CD14-positive monocyte (primary cell): ENCODE measurements around the gene CKMT2. TPM values are rescaled to one million over a fixed set of nuclear protein-coding genes. Genes with fewer than 3 reads are reported as not detected.

ENCODE experiments used
- DNase-seq, 3 donors: peaks; one replicate each; pipeline ENCODE4 v3.0.0-alpha.2; 2011 to 2022
- H2AFZ ChIP-seq: 2 replicates; pipeline ENCODE4 v1.6.0; 2012; ENCODE audit warnings: mild to moderate bottlenecking, low read depth, low read length, inconsistent platforms; ENCODE audit not compliant: insufficient read depth, poor library complexity, severe bottlenecking
- H3K27ac ChIP-seq, 2 donors: 1 replicate in 1 of 2; 2 replicates in 1 of 2; pipeline ENCODE4 v1.5.1; 2012 to 2013; ENCODE audit warnings: low read length in 2 of 2, control low read depth in 1 of 2, inconsistent platforms in 1 of 2, low read depth in 1 of 2, mild to moderate bottlenecking in 1 of 2
- H3K27me3 ChIP-seq, 2 donors: one replicate each; pipeline versions ENCODE4 v1.6.0 to v1.6.1; 2011 to 2013; ENCODE audit warnings: low read length in 2 of 2; ENCODE audit not compliant: control insufficient read depth in 2 of 2, insufficient read depth in 2 of 2
- H3K36me3 ChIP-seq, 2 donors: replicated peaks in 1 of 2; 1 replicate in 1 of 2; 2 replicates in 1 of 2; pipeline versions ENCODE4 v1.5.1 to v1.6.1; 2012 to 2013; ENCODE audit warnings: low read length in 2 of 2, control low read depth in 1 of 2, inconsistent platforms in 1 of 2, mild to moderate bottlenecking in 1 of 2; ENCODE audit not compliant: insufficient read depth in 2 of 2, control insufficient read depth in 1 of 2
- H3K4me1 ChIP-seq, 2 donors: 1 replicate in 1 of 2; 2 replicates in 1 of 2; pipeline versions ENCODE4 v1.5.1 to v1.6.1; 2012 to 2013; ENCODE audit warnings: low read length in 2 of 2, control low read depth in 1 of 2, inconsistent platforms in 1 of 2, mild to moderate bottlenecking in 1 of 2, moderate library complexity in 1 of 2; ENCODE audit not compliant: insufficient read depth in 2 of 2, control insufficient read depth in 1 of 2
- H3K4me2 ChIP-seq: replicated peaks from 2 replicates; pipeline ENCODE3; 2012; ENCODE audit warnings: low read length, moderate library complexity, mild to moderate bottlenecking; ENCODE audit not compliant: poor library complexity, severe bottlenecking; ENCODE audit errors: extremely low read depth
- H3K4me3 ChIP-seq, 3 experiments: fragments of 200-600 bp in 1 of 3; sonication (generic) in 1 of 3; replicated peaks in 1 of 3; 1 replicate in 2 of 3; 2 replicates in 1 of 3; pipeline ENCODE4 v1.5.1; 2011 to 2013; ENCODE audit warnings: low read length in 3 of 3, mild to moderate bottlenecking in 3 of 3, control low read depth in 2 of 3, low read depth in 2 of 3, inconsistent platforms in 1 of 3, moderate library complexity in 1 of 3
- H3K79me2 ChIP-seq: 2 replicates; pipeline ENCODE4 v1.6.0; 2012; ENCODE audit warnings: mild to moderate bottlenecking, control low read depth, inconsistent platforms, low read length, moderate library complexity; ENCODE audit not compliant: insufficient read depth
- H3K9ac ChIP-seq: 2 replicates; pipeline ENCODE4 v1.6.0; 2017; ENCODE audit warnings: low read length, mild to moderate bottlenecking; ENCODE audit not compliant: insufficient read depth, poor library complexity, severe bottlenecking
- H3K9me3 ChIP-seq, 2 donors: replicated peaks in 1 of 2; 1 replicate in 1 of 2; 2 replicates in 1 of 2; pipeline versions ENCODE4 v1.5.1 to v1.6.1; 2012 to 2013; ENCODE audit warnings: low read length in 2 of 2, control low read depth in 1 of 2; ENCODE audit not compliant: control insufficient read depth in 1 of 2, insufficient read depth in 1 of 2
- H4K20me1 ChIP-seq: 2 replicates; pipeline ENCODE4 v1.6.0; 2012; ENCODE audit warnings: mild to moderate bottlenecking, low read length, control low read depth, moderate library complexity; ENCODE audit not compliant: insufficient read depth
- H3K27ac Mint-ChIP-seq, 7 donors: one replicate each; pipeline ENCODE4 v1.8.0; 2020; ENCODE audit warnings: mild to moderate bottlenecking in 7 of 7, mixed read lengths in 7 of 7, moderate library complexity in 6 of 7, inconsistent platforms in 2 of 7
- H3K27me3 Mint-ChIP-seq, 3 donors: one replicate each; pipeline ENCODE4 v1.8.0; 2021 to 2022; ENCODE audit warnings: low read depth in 3 of 3, mild to moderate bottlenecking in 3 of 3, mixed read lengths in 3 of 3, moderate library complexity in 3 of 3, inconsistent platforms in 1 of 3
- H3K36me3 Mint-ChIP-seq, 2 donors: one replicate each; pipeline ENCODE4 v1.8.0; 2020; ENCODE audit warnings: mixed read lengths in 2 of 2, inconsistent platforms in 1 of 2, mild to moderate bottlenecking in 1 of 2
- H3K4me1 Mint-ChIP-seq: one replicate; pipeline ENCODE4 v1.8.0; 2020; ENCODE audit warnings: mild to moderate bottlenecking, mixed read lengths
- H3K4me3 Mint-ChIP-seq, 2 donors: one replicate each; pipeline ENCODE4 v1.8.0; 2020; ENCODE audit warnings: mild to moderate bottlenecking in 2 of 2, mixed read lengths in 2 of 2, moderate library complexity in 1 of 2
- H3K9me3 Mint-ChIP-seq, 7 donors: one replicate each; pipeline ENCODE4 v1.8.0; 2020 to 2022; ENCODE audit warnings: mixed read lengths in 7 of 7, mild to moderate bottlenecking in 6 of 7, moderate library complexity in 6 of 7, inconsistent platforms in 2 of 7
- CTCF ChIP-seq: fragments of 200-600 bp; IDR thresholded peaks from one replicate; pipeline ENCODE4 v1.8.0; 2022; ENCODE audit warnings: antibody characterized with exemption, mild to moderate bottlenecking
- WGBS: methylation state at CpG from one replicate; pipeline ENCODE4 v1.1.5; 2013; ENCODE audit warnings: missing lambda C conversion rate; ENCODE audit not compliant: insufficient coverage; 5-methylcytosine and 5-hydroxymethylcytosine counted together
- intact Hi-C, 2 donors: fragments of 100-400 bp; cut with micrococcal nuclease; formaldehyde crosslinking; loops; one replicate each; pipeline versions ENCODE4 v1.15.0 to v1.15.1; 2023
- polyA plus RNA-seq, 3 donors: library from polyadenylated mRNA; depleted of rRNA in 1 of 3; unstranded in 2 of 3; stranded (reverse) in 1 of 3; fragments of 300-500 nt in 2 of 3; fragments of >200 nt in 1 of 3; fragmentation: Illumina TruSeq in 2 of 3; gene quantifications; 1 replicate in 2 of 3; 2 replicates in 1 of 3; pipeline ENCODE4 v1.2.3, GENCODE V29; 2012 to 2021

Gene CKMT2
- polyA plus RNA-seq, 3 donors = not detected

GRCh38 chr5:81249240-81249639 lies 16.1 kb downstream of the CKMT2 start:
- intact Hi-C loops = no loop called here

GRCh38 chr5:81250004-81250403 lies 16.9 kb downstream of the CKMT2 start:
- Mint-ChIP-seq H3K4me1 (no peaks in the 10 kb centered on the region), H3K9me3 (peaks cover 0 to 5% (median 2%) of the 10 kb centered on the region in 7 donors), H3K36me3 (peaks cover 3 to 4% of the 10 kb centered on the region in 2 donors), H3K27me3 (peaks cover 0 to 3% (median 1%) of the 10 kb centered on the region in 3 donors), H3K4me3 (no peak overlapping the region), H3K27ac (no peak overlapping the region)
- Histone ChIP-seq H3K79me2 (no peaks in the 10 kb centered on the region), H2AFZ (no peak overlapping the region), H3K4me1 (no peaks in the 10 kb centered on the region), H3K36me3 (no peaks in the 10 kb centered on the region), H3K27ac (no peak overlapping the region), H3K4me2 (no peak overlapping the region), H3K27me3 (no peaks in the 10 kb centered on the region), H4K20me1 (no peaks in the 10 kb centered on the region), H3K9ac (no peak overlapping the region), H3K4me3 (no peak overlapping the region), H3K9me3 (peaks cover 0 to 13% of the 10 kb centered on the region in 2 donors)
- no peak for TF ChIP-seq CTCF
- WGBS = no CpG with 5 or more reads among the region's 1 CpG
- no peak for DNase-seq
- intact Hi-C loops = no loop called here

More at GRCh38 chr5:81249240-81249639, 16.1 kb downstream of the CKMT2 start:
- Mint-ChIP-seq H3K27me3 (peaks cover 0 to 3% (median 1%) of the 10 kb centered on the region in 3 donors), H3K4me3 (no peak overlapping the region), H3K9me3 (peaks cover 0 to 5% (median 0%) of the 10 kb centered on the region in 7 donors), H3K4me1 (no peaks in the 10 kb centered on the region), H3K36me3 (peaks cover 0 to 2% of the 10 kb centered on the region in 2 donors), H3K27ac (no peak overlapping the region)
- no peak overlapping the region for H3K27ac ChIP-seq
- WGBS = 100% methylated on average over 1 of the region's 4 CpGs
- H3K79me2 ChIP-seq = no peaks in the 10 kb centered on the region
- no peak overlapping the region for H3K4me3 ChIP-seq
- H3K4me1 ChIP-seq = no peaks in the 10 kb centered on the region
- no peak for TF ChIP-seq CTCF
- H2AFZ ChIP-seq = no peak overlapping the region
- no peak overlapping the region for H3K4me2 ChIP-seq
- no peaks in the 10 kb centered on the region for H3K27me3 ChIP-seq
- H3K9ac ChIP-seq = no peak overlapping the region
- DNase-seq = no peak
- peaks cover 0 to 9% of the 10 kb centered on the region in 2 donors for H3K9me3 ChIP-seq
- no peaks in the 10 kb centered on the region for H4K20me1 ChIP-seq
- no peaks in the 10 kb centered on the region for H3K36me3 ChIP-seq
